ENCODE results near the gene PLXNC1.

The PLXNC1 gene

DNA sequence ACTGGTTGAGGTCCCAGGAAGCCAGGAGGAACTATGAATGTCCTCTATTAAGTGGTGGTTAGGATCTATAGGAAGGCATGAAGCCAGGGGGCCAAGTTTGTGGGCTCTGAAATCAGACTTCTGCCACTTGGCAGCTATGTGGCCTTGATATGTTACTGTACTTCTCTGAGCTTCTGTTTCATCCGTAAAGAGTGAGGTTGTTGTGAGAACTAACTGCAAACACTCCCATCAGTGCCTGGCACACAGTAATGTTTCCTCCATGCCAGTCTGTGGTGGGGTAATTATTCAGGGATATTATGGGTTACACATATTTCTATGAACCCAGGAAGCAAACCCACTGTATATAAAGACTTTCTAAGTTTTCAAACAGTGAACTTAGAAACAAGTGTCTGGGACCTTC is 57.4 kb downstream of the PLXNC1 start:
- no peak for DNase-seq (ENCODE audit: low spot score)

DNA sequence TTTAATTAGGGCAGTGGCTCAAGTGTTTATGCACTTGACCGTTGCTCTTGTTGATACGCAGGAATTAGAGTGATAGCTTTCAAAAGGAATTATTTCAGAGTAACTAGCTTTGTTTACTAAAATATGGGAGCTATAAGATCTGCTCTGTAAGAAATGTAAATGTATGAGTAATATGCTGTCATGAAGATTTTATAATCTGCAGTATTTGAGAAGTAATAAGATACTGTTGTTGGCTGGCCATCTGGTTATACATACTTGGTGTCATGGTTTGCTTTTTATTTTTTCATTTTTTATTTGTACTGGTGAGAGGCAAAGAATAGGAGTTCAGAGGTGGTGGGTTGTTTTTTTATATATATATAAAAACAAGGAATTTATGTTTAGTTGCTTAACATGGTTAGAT is 58.5 kb downstream of the PLXNC1 start:
- no peak for DNase-seq (ENCODE audit: low spot score)

DNA sequence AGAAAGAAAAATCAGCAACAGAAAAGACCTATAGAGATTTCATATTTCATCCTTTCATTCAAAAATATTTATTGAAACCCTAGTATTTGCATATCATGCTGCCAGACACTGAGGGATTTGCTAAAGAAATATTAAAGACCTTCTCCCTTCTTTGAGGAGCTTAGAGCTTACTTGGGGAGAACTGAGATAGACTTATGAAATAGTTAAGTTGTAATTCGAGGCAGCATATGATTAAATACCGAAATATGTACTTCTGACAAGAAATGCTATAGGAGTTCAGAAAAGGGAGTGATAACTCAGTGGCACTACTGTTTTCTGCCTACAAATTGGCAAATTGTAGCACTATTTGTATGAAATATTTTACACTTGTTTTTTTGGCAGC is 59.1 kb downstream of the PLXNC1 start:
- DNase-seq (ENCODE audit: low spot score): no peak

DNA sequence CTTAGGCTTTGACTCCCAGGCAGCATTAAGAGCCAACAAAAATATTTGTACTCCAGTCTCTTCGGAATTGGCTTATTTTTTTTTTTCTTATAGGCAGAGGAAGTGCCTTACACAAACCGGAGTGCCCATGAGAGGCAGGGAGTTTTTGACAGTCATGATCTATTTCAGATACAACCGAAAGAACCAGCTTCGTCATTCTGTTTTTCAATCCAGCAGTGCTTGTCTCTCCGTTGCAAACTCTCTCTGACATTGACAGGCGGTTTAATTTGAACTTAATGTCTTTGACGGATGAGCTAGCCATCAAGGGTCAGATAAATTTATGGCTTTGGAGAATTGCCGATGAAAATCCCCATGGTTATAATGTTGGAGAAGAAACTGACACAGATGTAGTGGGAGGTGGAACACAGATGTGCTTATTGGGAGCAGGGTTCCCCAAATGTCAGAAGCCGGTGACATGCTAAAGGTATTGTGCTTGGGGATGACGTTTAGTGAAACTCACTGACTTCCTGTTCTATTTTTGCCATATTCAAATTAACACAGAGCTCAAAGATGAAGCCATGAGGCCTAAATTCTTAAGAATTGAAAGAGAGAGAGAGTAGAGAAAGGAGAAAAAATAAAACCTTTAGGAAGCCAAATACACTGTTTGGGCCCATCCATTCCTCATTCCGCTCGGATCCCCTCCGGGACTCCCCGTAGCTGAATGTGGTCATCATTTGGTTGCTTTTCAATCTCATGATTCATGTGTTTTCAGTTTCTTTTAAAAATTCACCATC is 59.7 kb downstream of the PLXNC1 start:
- DNase-seq (ENCODE audit: low spot score): peak; percentile 44

DNA sequence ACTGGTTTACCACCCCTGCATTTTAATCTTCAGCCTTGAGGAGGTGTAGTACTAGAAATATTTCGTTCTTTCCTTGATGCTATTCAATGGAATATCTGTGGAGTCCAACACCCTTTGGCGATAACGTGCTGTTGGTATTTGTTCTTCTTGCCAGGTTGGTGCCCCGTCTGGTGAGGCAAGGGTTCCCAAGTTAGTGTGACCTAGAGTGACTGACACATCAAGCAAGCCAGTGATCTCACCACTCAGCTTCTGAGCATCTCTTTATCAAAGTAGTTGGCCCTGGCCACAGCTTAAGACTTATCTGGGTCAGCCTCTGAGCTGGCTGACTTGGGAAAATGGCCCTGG is 60.2 kb downstream of the PLXNC1 start:
- DNase-seq (ENCODE audit: low spot score): peak; percentile 6

DNA sequence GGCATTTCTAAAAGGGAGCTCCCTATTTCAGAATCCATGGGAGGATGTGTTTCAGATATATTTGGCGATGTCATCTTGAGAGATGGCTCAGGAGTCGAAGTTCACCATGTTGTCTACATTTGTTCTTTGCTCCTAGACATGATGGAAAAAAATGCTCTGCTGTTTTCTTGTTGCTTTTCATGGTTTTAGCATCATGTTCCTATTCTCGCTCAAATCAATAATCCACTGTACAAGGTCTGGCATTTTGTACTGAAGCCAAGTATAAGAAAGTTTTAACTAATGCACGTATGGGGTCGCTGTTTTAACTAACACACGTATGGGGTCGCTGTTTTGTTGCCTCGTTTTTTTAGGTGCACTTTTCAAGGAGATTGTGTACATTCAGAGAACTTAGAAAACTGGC is 60.9 kb downstream of the PLXNC1 start:
- no peak for DNase-seq (ENCODE audit: low spot score)

DNA sequence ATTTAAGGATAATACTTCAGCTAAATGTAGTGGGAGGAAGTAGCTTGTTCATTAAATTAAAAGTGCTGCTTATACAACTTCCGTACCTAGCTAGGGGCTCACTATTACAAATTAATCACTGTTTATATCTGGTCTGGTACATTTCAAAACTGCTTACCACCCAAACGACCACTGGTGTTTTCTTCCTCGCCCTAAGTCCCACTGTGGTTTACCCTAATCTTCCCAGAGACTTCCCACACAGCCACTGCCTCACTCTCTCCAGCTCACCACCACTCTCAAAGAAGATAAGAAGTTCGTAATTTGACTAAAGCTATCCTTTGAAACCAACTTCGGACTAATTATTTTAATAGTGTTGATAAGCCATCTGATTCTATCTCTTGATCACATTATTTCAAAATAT is 62.6 kb downstream of the PLXNC1 start:
- no peak for DNase-seq (ENCODE audit: low spot score)

DNA sequence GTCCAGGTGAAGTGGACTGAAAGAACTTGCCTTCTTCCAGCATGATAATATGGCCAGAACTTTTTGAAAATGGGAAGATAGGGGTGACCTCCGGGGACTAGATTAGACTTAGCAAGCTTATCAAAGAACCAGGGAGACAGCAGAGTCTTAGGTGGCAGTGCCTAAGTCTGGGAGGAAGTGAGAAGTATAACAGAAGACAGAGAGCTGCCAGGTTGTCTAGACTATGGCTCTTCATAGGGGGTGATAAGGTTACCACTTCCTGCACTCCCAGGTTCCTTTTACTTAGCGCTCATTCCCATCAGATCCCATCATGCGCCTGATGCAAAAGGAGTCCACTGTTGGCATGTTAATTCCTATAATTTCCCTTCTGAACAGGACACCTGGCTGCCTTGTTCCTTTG is 69.9 kb downstream of the PLXNC1 start:
- DNase-seq (ENCODE audit: low spot score): no peak

DNA sequence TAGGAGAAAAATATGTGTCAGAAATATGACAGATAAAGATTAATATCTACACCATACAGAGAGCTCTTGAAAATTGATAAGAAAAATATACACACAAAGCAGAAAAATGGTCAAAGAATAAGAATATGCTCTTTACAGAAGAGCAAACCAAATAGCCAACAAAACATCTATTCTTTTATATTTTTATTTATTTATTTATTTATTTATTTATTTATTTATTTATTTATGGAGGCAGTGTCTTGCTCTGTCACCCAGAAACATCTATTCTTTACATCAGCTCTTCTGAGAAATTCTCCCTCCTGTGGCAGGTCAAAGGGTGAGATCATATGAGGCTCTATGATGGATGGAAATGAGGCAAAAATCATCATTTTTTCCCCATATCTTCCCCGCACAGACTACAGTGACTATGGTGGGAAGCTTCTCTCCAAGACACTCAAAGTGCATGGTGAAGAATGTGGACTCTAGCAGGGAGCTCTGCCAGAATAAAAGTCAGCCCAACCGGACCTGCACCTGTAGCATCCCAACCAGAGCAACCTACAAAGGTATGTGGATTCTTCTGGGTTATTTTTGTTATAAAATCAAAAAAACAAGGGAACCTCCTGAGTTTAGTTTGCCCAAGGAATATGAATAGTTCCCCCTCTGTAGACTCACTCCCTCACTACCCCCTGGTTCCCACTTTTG is 71.4 kb downstream of the PLXNC1 start:
- no peak for DNase-seq (ENCODE audit: low spot score)

DNA sequence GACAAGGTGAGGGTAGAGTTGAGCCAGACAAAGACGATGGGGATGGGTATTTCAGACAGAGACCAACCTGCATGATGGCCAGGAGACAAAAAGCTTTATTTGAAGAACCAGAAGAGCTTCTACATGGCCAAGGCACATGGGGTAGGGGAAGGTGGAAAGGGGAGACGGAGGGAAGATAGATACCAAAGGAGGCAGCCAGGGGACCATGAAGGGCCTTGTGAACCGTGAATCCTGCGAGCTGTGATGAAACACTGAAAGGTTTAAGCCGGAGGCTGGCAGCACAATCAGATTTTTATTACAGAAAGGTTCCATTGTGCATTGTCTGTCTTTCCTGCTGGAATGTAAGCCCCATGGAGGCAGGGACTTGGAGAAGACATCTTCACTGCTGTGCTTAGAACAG is 72.4 kb downstream of the PLXNC1 start:
- no peak for DNase-seq (ENCODE audit: low spot score)

DNA sequence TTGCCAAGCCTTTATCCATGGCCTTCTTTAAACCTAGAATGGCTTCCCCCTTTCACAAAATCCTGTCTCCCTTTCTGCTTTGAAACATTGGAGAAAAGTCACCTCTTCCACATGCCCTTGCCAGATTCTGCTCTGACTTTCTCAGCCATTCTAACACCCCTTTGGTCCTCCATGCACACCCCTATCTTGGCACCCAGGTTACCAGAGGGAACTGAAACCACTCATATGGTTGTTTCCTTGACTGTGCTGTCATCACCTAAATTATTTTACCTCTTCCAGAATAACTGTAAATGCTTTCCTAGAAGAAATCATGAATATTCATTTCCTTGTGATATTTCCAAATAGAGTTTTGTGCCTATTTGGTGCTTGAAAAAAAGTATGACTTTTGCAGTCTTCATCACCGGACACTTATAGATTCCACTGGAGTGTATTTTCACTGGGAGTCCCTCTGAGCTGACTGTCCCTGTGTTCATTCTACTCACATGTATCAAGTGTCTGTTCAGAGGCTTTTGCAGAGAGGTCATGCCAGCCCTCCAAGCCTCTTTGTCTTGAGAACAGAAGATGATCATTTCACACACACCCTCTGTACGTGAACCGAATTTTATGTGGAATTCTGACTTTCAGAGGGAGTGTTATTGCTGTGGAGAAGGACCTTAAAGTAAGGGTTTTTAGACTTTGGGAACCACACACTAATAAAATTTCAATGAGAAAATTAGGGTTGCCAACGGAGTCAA is 74.1 kb downstream of the PLXNC1 start:
- DNase-seq (ENCODE audit: low spot score): no peak

DNA sequence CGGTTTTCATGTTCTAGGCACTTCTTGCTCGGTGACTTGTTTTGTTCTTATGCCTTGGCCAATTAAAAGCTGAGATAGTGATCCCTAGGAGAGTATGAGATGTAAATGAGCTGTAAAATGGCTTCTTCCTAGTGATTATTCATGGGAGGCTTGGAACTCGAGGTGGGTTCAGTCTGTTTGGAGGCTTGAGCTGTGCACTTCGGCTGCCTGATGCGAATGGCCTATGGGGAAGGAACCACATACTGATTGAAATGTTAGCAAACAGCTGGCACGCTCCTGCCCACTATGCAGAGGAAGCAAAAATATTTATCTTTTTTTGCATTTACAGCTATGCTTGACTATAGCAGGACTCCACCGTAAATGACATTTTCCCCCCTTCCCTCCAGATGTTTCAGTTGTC is 75.5 kb downstream of the PLXNC1 start:
- no peak for DNase-seq (ENCODE audit: low spot score)

DNA sequence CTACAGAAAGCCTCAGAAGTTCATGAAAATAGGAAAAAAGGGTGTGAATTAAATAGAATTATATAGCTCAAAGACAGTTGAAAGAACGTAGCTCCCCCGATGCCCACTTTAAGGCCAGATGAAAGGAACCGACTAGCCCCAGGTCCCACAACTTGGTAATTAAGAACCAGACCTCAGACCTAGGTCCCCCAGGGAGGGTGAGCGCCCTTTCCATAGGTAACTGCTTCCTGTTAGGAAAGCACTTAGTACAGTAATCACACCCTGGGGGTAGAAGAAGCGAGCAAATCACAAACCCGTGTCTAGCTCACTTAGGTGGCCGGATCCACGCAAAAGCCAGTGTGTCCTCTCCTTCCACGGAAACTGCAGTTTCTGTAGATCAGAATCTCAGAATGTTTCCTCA is 77.1 kb downstream of the PLXNC1 start:
- DNase-seq (ENCODE audit: low spot score): no peak

DNA sequence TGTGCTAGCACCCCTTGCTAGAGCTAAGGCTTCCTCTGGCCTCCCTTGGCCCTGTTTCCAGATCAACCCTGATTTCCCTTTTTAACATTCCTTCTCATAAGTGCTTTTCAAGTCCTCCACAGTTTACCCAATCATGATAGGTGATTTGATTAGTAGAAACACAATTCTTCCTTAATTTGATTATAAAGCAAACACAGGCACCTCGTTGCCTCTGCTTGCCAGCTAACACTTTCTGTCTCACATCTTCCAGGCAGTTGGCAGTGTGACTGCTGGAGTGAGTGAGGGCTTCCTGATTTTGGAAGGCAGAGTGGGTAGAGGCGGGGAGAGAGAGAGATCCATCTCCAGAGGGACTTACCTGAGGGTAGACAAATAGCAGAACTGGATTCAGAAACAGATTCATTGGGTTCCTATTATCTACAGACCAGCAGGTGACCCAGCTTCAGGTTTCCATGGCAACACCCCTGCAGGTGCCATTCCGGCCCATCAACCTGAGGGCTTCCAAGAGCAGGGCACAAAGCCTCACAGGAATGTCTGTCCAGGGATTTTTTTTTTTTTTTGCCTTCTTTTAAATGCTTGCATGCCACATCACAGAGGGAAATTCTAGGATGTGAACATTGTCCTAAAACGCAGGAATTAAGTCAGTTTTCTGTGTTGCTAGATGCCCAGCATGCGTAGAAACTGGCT is 77.7 kb downstream of the PLXNC1 start:
- DNase-seq (ENCODE audit: low spot score): no peak

DNA sequence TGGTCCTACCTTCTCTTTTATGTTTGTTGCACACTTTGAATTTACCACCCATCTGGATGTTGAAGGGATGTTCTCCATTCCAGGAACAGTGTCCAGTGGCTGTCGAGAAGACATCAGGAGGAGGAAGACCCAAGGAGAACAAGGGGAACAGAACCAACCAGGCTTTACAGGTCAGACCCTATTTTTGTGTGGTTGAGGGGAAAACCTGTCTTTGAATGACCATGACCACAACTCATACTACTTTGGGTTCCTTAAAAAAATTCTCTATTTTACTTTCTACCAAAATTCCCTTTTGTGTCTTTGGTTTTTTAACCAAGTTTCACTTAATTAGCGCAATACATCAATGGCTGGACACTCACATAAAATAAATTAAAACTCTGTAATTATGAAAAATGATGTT is 78.7 kb downstream of the PLXNC1 start:
- DNase-seq (ENCODE audit: low spot score): no peak

DNA sequence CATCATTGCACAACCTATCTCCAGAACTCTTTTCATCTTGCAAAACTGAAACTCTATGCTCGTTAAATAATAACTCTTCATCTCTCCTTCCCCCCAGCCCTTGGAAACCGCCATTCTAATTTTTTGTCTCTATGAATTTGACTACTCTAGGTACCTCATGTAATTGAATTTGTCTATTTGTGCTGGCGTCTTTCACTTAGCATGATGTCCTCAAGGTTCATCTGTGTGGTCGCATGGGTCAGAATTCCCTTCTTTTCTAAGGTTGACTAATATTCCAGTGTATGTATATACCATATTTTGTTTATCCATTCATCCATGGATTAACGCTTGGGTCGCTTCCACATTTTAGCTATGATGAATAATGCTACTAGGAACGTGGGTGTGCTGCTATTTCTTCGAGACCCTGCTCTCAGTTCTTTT is 80.1 kb downstream of the PLXNC1 start:
- no peak for DNase-seq (ENCODE audit: low spot score)

DNA sequence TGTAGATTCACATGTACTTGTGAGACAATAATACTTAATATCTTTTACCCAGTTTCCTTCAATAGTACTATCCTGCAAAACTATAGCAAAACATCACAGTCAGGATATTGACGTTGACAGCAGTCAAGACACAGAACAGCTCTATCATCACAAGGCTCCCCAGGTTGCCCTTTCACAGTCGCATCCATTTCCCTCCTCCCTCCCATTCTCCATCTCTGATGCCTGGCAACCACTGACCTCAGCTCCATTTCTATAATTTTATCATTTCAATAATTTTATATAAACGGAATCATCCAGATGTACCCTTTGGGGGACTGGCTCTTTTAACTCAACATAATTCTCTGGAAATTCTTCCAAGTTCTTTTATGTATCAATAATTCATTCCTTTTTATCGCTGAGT is 81.5 kb downstream of the PLXNC1 start:
- DNase-seq (ENCODE audit: low spot score): no peak

DNA sequence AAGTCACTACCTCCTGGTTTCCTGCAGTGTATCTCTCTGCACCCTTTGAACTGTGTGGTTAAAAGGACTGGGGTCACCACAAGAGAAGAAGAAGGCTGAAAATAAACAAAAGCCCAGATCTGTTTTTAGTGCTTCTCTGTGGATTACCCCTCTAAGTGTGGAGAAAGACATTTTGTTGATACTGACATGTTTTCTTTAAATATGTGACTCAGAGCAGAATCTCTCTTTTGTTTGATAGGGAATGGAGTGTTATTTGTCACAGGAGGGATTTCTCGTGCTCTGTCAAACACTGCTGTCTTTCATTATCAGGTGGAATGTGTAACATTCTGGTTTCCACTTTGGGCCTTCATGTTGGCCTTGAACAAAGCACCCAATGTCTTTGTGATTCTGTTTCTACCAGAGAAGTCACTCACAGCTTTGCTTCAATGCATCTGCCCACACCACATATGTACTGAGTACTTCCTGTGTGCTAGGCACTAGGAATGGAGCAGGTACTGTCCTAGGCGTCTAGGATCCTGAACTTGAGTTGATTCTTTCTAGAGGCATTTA is 82.1 kb downstream of the PLXNC1 start:
- DNase-seq (ENCODE audit: low spot score): no peak

DNA sequence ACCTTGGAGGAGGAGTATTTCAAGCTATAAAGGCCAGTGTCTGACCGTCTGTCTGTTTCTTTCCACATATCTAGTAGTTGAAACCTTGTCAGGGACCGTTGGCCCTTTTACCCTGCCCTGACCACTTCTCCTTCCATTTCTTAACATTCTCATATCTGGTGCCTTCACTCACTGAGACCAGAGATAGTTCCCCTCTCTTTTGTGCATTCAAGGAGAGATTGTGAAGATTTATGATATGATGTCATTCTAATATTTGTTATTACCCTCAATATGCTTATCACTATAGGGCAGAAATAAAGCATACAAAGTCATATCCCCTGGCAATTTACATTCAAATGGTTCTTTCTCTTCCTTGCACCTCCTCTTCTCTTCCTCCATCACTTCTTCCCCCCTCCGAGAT is 83.3 kb downstream of the PLXNC1 start:
- no peak for DNase-seq (ENCODE audit: low spot score)

DNA sequence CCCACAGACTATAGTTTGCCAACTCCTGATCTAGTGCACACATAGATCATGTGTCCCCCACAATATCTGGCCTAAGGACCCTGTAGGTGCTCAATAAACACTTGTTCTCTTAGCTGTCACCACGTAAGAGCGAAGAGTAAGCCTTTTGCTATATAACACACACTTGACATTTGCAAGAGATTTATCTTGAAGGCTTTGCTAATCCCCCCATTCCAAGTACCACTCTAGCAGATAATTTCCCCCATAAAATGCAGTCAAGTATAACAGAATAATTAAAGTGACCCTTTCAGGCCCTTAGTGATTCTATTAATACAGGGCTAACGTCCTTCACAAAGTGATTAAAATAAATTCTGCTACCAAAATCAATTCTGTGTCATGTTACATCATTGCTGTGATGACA is 87.5 kb downstream of the PLXNC1 start:
- DNase-seq (ENCODE audit: low spot score): no peak

DNA sequence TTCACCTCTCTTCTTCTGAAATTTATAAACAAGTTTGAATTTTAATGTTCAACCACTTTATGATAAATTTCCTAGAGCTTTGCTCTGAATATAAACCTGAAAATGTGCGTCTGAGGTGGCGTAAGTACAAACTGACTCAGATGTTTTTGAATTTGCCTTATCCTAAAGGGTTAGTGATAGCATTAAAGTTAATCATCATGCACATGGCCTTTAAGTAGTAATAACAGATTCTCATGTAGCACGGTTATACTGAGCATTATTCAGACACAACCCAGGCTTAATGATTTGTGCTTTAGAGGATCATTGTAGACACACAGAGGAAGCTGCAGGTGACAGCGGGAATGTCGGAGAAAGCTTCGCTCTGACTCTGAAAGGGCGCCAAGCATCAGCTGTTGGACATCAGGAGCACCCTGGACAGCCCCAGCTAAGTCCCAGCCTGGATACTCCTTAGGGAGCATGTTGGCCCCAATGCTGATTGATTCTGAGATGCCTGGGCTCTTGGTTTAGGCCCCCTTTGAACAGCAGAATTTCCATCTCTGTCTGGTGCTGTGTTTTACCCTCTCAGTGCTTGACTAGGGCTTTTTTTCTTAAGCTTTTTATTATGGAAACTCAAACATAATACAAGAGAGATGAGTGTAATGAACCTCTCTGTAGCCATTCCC is 91.1 kb downstream of the PLXNC1 start:
- no peak for DNase-seq (ENCODE audit: low spot score)

DNA sequence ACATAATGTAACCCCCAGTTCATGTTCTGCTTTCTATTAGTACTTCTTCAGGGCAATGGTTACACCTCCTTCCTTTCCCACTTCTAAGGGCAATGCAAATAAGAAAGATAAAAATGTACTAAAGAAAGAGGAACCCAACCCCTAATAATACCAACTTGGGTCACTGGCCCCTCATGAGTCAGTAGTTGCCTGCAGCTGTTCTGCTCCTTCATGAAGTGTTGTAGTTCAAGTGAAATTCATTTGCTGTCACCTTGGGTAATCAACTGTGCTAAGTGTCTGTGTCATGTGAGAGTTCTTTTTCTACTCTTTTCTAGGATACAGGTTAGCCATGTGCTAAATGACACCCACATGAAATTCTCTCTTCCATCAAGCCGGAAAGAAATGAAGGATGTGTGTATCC is 91.8 kb downstream of the PLXNC1 start:
- no peak for DNase-seq (ENCODE audit: low spot score)
